Umbilical cord (tissue), 2 donors: ENCODE measurements around the gene GOLIM4. TPM values are rescaled to one million over a fixed set of nuclear protein-coding genes. Genes with fewer than 3 reads are reported as not detected.

Experiments
- DNase-seq: peaks from one replicate; pipeline ENCODE4 v3.0.0-alpha.2; 2015; ENCODE audit warnings: low spot score
- total RNA-seq: library from RNA; depleted of rRNA; stranded (reverse); fragments of >200 nt; gene quantifications from one replicate; pipeline ENCODE4 v1.2.3, GENCODE V29; 2014; ENCODE audit warnings: low replicate concordance; ENCODE audit not compliant: insufficient read depth

GOLIM4 gene
- total RNA-seq, 1 donor from 2014 or later, result 87.6 TPM

DNA sequence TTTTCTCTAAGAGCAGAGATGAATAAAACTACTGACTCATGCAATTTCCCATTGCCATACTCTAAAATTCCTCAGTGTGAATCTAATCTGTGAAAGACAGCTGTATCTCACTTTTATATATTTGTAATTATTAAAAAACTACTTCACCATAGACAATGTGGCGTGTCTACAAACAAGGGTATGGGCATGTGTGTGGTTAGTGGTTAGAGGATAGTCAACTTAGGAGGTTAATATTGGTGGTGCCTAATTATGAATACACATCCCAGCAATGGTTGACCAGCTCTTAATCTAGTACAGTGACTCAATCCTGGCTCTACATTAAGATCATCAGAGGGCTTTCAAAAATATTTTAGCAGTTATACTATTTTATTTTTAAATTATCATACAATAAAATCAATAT lies 94.5 kb downstream of the GOLIM4 start:
- no peak for DNase-seq

DNA sequence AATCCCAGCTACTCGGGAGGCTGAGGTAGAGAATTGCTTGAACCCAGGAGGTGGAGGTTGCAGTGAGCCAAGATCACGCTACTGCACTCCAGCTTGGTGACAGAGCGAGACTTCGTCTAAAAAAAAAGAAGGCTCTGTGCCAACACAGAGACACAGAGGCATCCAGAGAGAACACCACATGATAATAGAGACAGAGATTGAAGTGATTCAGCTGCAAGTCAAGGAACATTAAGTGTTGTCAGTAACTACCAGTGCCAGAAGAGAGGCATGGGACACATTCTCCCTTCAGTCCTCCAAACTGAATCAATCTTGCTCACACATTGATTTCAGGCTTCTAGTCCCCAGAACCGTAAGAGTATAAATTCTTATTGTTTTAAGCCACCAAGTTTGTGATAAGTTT lies 97.5 kb downstream of the GOLIM4 start:
- DNase-seq, result no peak

- DNase-seq, result no peak
These were observed 99.2 kb downstream of the GOLIM4 start for GRCh38 chr3:167996514-167996913.

DNA sequence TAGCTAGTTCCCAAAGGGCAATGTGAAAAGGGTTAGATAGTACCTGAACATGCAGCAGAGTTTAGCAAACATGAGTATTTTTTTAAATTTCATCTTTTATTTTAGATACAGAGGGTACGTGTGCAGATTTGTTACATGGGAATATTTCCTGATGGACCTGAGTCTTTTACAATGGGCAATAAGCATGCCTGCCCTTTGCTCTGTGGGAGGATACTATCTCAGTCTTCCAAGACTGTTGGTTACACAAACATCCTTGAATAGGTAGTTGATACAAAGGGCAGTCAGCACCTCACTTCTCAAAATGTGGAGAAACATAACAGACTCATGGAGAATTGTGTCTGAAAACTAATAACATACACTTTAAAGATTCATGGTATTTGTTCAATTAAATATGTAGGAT lies 103.3 kb downstream of the GOLIM4 start:
- DNase-seq, result no peak

DNA sequence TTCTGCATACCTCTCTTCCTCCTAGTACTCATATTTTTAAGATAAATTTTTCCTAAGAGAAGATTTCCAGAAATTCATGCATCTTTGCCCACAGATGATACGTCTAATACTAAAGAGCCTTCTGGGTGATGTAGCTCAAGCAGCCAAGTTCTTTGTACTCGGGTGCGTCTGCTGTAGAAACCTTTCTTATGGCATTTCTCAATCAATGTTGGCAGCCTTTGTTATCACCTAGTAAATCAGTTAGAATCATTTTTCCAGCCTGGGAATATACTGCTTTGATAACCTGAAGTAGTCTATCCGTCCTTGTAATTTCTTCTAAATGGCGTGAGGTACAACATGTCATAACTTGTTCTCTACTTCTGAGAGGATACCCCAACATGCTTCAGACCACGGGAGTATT lies 104.5 kb downstream of the GOLIM4 start:
- DNase-seq, result no peak

DNA sequence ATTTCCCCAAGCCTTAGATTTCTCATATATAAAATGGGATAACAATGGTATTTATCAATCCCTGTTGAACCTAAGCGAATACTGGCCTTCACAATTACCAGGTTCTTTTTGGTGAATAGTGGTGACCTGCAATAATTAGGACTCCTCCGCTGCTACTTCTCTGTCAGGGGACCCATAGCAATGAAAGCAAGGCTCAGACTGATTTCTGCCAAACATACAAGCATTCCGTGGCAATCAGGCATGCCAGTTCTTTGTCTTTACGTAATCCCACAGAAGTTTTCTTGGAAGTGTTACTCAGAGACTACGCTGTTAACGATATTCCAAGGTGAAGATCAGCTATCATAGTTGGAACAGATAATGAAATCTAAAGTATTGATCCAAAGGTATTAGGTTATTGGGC lies 105.7 kb downstream of the GOLIM4 start:
- DNase-seq, result no peak

DNA sequence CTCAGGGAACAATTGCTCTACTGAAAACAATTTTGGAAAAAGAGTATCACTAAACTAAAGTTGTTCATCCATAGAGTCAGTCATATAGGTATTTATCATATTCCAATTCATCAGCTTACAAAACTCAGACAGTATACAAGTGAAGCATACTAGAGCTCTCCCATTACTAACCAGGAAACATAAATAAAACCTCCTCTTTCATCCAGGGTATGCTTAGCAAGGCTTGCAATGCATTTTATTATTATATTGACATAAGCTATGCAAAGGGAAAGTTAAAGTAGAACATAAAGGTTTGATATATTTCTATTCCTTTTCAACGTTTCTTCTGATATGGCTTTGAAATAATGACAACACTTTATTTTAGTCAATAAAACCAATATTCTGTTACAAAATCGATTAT lies 106.7 kb downstream of the GOLIM4 start:
- DNase-seq, result no peak

DNA sequence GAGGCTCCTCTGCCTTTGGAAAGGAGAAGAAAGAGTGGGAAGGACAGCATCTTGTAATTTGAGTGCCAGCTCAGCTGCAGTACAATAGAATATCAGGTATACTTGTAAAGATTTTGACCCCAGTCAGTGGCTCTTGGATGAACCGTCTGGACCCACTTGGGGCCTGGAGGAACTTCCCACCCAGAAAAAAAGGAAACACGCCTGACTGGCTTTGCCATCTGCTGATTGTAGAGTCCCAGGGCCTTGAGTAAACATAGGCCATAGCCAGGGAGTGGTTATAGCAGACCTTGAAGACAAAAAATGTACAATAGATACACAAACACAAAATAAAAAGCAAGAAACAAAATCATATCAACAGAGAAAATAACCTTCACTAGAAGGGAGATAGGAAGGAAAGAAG lies 112.1 kb downstream of the GOLIM4 start:
- DNase-seq, result no peak

- no peak for DNase-seq
These were observed 117.2 kb downstream of the GOLIM4 start for GRCh38 chr3:167978486-167978885.

GRCh38 chr3:167978071-167978470 lies 117.7 kb downstream of the GOLIM4 start:
- peak; percentile 28 for DNase-seq

- DNase-seq, result peak; percentile 79
These were observed 119.0 kb downstream of the GOLIM4 start for GRCh38 chr3:167976516-167977361.

DNA sequence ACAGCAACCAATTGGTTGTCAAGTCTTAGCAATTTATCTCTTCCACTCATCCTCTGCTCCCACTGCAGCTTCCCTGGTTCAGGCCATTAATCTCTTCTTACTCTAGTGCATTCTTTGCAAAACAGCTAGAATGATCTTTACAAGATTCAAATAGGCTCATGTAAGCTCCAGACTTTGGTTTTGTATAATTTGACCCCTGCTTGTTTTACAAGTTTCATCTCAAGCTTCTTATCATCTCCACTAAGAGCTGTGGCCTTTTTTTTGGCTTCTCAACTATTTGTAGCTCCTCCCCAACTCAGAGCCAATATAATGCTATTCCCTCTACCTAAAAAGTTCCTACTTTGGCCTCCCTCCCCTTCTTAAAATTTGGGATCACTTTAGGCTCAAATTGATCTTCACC lies 121.8 kb downstream of the GOLIM4 start:
- DNase-seq, result peak; percentile 64

GRCh38 chr3:167973046-167973445 lies 122.7 kb downstream of the GOLIM4 start:
- no peak for DNase-seq

GRCh38 chr3:167972502-167972901 lies 123.2 kb downstream of the GOLIM4 start:
- no peak for DNase-seq

DNA sequence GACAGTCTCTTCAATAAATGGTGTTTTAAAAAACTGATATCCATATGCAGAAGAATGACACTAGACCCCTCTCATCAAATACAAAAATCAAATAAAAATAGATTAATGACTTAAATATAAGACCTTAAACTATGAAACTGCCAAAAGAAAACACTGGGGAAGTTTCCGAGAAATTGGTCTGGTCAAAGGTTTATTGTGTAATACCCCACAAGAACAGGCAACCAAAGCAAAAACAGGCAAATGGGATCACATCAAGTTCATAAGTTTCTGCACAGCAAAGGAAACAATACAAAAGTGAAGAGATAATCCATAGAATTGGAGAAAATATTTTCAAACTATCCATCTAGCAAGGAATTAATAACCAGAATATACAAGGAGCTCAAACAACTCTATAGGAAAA lies 126.2 kb downstream of the GOLIM4 start:
- DNase-seq, result no peak

DNA sequence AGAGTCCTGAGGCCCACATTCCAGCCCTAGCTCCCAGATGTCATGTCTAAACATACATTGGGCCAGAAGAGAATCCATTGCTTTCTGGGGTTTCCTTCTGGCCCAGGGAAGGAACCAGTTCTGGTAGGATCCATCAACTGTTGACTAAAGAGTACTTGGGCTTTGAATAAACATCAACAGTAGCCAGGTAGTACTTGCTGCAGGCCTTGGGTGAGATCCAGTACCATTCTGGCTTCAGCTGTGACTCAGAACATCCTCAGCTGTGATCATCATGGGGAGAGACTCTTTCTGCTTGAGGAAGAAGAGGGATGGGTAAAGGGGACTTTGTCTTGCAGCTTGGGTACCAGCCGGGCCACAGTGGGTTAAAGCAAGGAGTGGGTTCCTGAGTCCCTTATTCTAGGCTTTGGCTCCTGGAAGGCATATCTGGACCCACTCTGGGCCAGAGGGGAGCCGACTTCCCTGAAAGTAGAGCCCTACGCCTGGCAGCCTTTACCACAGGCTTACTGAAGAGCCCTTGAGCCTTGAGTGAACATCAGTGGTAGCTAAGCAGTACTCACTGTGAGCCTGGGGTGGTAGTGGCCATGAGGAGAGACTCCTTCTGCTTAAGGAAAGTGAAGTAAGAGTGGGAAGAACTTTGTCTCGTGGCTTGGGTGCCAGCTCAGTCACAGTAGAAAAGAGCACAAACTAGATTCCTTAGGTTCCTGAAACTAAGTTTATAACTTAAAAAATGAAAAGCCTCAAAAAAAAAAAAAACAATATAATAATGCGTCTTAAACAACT lies 128.3 kb downstream of the GOLIM4 start:
- DNase-seq, result no peak
